Activated CD4-positive, alpha-beta T cell treated with anti-CD3 and anti-CD28 coated beads for 1 hour (primary cell): ENCODE measurements around the gene BOK.

Experiments
- DNase-seq: peaks from one replicate; pipeline ENCODE4 v3.0.0-alpha.2; 2020

The BOK gene

GRCh38 chr2:241607162-241607885, 48.8 kb downstream of the BOK start:
- DNase-seq: no peak

GRCh38 chr2:241608881-241609280, 50.3 kb downstream of the BOK start:
- DNase-seq: no peak

DNA sequence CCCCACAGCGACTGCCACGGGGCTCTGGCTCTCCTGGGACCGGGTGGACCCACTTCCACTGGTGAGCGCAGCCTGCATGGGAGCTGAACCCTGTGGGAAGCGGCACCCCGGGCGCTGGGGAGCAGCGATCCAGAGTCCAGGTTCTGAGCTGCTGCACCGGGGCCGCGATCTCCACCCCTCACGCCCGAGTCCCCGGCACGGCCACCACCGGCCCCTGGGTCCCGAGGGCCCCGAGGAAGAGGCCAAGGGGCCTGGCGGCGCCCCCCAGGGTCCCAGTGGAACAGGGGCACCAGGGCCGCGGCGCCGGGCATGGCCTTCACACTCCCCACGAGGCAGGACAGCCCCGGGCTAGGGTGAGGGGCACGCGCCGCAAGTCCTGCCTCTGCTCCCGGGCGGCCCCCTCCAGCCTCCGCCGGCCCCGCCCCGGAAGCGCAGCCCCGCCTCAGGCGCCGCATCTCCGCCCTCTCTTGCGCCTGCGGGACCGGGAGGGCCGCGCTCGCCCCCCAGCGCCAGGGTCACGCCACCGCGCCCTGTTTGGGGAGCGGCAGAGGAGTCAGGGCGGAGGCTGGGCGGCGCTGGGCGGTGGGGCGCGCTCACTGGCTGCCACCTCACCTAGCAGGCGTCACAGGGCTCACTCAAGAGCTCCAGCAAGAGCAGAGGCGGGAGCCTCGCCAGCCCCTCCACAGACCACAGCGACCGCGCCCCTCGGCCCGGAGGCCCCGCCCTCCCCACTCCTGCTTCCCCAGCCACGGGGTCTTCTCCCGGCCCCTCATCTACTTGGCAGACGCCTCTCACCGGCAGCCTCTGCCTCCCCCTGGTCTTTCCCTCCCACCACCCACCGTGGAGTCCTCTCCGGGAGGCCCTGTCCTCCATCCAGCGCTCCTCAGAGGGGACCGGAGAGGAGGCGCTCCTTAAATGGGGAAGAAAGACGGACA, 51.6 kb downstream of the BOK start:
- DNase-seq: peak; percentile 82

DNA sequence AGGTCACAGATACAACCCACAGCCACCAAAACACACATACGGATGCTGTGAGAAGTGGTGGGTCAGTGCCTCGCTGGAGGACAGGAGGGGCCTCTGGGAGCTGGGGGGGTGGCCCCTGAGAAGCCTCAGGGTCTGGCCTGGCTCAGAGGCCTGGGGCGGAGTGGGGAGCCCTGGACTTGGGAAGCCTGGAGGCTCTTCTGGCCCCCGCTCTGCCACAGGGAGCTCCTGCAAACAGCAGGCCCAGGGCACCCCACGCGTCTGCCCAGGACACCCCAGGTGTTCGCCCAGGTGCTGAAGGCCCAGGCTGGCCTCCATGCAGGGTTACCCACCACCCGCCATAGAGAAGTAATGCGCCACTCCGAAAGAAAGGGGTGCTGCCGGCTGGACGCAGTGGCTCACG, 52.5 kb downstream of the BOK start:
- DNase-seq: no peak

DNA sequence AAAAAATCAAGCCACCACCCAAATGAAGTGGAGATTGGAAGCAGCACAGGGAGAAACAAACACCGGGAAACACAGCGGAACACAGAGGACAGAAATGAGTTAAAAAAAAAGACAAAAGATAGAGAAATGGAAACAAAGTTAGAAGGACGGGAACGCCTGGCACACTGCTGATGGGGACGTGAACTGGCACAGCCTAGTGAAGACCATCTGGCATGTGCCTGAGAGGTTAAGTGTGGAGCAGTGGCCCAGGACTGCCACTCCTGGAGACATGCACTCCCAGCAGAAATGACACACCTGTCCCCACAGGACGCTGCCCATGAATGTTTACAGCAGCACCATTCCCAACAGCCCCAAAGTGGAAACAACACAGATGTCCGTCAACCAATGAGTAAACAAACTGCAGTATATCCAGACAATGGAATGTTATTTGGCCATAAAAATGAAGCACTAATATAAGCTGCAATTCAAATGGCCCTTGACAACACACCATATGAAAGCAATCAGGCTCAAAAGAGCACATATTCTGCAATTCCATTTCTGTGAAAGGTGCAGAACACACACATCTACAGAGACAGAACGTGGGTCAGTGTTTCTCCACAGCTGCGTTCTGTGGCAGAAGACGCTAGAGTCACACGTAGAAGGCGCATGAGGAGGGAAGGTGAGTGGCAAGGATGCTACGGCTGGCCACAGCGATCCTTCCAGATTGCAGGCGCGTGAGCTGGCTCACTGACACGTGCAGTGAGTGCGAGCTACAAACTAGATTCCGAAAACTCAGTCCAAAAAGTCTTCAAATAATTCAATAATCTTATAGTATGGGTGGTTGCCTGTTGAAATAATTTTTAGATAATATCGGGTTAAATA, 53.8 kb downstream of the BOK start:
- no peak for DNase-seq

DNA sequence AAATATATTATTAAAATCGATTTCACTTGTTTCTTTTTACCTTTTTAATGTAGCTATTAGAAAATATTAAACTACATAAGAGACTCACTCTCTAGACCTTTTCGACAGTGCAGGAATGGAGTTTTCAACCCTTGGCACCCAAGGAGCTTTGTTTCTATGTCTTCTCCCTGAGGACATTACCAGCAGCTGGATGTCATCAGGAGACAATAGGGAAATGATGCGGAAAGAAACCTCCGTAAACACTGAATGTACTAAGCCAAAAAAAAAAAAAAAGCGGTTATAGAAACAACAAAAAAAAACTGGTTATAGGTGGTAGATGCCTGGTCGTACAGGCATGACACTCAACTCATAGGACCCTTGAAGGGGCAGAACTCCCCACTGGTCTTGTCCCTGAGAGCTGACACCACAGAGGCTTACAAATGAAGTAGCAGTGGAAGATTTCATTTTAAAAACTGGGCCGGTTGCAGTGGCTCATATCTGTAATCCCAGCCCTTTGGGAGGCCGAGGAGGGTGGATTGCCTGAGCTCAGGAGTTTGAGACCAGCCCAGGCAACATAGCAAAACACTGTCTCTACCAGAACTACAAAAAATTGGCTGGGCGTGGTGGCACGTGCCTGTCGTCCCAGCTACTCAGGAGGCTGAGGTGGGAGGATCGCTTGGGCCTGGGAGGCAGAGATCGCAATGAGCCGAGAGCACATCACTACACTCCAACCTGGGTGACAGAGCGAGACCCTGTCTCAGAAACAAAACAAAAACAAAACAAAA, 54.7 kb downstream of the BOK start:
- no peak for DNase-seq

DNA sequence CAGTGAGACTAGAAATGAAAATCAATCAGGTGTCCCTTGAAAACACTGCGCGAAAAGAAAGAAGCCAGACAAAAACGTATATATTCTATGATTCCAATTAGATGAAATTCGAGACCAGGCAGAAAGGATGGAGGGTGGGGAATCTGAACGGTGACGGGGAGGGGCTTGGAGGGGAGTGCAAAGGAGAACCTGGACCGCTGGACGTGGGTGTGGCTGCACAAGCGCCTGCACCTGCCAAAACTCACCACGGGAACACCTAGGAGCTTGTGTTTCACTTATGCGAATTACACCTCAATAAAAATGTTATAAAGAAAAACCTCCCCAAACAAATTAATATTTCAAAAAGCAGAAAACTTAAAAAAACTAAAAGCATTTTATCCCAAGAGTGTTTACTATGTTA, 56.5 kb downstream of the BOK start:
- no peak for DNase-seq

DNA sequence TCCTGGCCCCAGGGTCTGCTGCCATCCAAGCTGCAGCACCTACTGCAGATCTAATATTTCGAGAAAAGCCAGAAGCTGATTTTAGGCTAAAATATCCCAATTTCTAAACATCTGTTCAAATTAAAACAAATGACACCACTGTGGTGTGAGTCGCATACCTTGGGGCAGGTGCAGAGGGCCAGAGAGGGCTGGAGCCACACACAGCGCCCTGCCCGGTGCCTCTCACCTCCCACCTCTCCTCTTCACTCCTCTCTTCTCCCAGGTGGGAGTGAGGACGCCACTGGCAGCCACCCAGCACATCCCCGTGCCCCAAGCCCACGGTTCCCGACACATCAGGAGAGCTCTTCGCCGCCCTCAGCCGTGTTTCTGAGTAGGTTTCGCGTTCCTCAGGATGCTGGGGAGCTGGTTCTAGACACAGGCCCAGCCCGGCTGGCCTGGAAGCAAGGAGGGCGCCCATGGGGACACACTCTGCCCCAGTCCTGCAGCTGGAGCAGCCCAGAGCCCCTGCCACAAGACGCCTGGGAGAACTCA, 57.0 kb downstream of the BOK start:
- no peak for DNase-seq

DNA sequence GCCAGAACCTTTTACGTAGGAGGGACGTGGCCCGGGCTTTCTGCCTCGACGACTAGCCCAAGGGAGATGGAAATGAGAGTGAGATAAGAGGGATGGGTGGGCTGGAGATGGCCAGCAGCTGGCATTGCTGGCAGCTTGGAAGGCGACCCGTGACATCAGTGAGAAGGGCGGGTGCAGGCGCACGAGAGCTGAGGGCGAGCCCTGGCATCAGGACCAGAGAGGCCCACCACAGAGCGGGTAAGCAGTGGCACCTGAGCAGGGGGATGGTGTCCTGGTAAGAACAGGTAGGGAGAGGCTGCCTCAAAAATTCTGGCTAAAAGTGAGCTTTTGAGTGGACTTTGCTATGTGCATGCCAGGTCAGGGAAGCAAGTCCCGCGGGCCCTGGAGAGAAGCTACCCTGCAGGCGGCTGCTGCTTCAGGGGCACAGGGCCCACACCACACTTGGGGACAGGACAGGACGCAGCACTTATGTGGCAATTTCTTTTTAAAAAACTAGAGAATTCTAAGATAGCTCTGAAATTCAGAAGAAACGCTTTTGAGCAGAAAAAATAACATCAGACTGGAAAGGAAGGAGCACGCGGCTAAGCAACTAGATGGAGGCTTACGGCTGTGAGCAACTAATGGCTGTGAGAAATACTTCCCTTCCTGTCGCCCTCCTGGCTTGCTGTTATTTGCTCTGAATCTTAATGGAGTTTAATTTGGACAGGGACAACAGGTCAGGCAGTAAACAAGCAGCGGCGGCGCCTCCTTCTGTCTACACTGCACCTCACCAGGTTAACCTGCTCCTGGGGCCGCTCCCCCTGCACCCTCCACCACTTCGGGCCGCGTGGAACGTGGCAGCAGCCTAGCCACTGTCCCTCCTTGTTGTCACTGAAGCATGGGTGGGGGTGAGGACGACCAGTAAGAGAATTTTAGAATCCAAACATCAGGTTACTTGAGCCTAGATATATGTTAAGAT, 57.9 kb downstream of the BOK start:
- no peak for DNase-seq

DNA sequence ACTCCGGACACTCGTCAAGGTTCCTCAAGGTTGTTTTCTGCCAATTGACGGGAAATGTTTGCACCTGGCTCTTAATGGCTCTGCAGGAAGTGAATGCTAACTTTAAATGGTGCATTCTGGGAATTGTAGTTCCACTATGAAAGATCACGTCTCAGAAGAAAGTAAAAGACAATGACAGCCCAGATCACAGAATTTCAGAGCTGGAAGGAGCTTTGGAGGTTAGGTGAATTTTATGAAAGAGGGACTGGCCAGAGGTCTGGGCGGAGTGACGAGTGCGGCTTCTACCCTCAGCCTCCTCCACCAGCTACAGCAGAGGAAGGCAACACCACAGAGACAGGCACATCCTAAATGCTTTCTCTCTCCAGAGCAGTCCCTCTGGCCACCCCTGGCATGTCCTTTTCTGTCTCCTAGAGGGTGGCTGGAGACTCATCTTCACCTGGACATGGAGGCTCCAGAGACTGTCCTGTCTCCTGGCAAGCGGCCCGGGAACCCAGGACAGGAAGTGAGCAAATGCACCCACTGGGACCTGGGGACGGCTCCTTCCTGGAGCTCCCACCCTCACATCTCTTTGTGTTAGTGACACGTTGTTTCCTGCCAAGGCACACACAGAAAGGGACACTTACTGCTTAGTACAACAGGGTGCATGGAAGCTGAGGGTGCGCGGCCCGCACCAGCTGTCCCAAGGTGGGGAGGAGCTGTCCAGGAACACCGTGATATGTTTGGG, 59.0 kb downstream of the BOK start:
- no peak for DNase-seq

DNA sequence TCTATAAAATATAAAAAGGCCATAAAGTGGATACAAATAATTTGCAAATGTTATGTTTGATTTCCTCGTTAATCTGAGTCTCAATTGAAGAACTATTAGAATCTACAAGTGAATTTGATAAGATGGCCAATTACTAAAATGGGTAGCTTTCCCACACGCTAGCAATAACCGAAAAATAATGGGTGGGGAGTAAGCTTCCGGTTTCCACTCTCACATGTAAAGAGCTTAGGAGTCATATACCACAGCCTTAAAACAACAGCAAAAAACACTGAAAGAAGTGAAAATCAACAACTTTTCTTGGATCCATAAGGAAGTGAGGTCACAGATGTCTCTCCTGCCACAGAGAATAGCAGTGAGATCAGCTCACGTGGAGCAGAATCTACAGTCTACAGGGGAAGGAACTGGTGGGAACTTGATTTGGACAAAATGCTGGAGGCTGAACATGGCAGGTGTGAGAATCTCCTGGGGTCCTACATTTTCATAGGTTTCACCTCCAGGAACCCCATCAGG, 59.8 kb downstream of the BOK start:
- DNase-seq: no peak

GRCh38 chr2:241618829-241619228, 60.3 kb downstream of the BOK start:
- no peak for DNase-seq

DNA sequence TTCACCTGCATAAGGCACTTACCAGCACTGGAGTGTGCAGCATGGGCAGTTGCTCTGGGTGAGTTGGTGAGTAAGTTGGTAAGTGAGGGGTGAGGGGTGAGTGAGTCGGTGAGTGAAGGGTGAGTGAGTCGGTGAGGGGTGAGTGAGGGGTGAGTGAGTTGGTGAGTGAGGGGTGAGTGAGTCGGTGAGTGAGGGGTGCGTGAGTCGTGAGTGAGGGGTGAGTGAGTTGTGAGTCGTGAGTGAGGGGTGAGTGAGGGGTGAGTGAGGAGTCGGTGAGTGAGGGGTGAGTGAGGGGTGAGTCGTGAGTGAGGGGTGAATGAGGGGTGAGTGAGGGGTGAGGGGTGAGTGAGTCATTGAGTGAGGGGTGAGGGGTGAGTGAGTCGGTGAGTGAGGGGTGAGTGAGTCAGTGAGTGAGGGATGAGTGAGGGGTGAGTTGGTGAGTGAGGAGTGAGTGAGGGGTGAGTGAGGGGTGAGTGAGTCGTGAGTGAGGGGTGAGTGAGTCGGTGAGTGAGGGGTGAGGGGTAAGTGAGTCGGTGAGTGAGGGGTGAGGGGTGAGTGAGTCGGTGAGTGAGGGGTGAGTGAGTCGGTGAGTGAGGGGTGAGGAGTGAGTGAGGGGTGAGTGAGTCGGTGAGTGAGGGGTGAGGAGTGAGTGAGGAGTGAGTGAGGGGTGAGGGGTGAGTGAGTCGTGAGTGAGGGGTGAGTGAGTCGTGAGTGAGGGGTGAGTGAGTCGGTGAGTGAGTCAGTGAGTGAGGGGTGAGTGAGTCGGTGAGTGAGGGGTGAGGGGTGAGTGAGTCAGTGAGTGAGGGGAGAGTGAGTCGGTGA, 61.3 kb downstream of the BOK start:
- DNase-seq: no peak

GRCh38 chr2:241620419-241620769, 61.8 kb downstream of the BOK start:
- DNase-seq: no peak
